ENCODE data around the gene FOSL2.

- TF ChIP-seq CTCF (IDR thresholded peaks at IDR 0.05) (no peak), RORB (CRISPR knock-in tag; IDR thresholded peaks at IDR 0.05) (no peak), ATF3 (CRISPR knock-in tag; conservative IDR thresholded peaks at IDR 0.05) (no peak), PREB (CRISPR knock-in tag; IDR thresholded peaks at IDR 0.05; ENCODE audit: borderline replicate concordance) (no peak), NR2C2 (CRISPR knock-in tag; IDR thresholded peaks at IDR 0.05) (no peak), SMAD4 (CRISPR knock-in tag; IDR thresholded peaks at IDR 0.05) (no peak)
Observed at GRCh38 chr2:28437918-28438317, 45.3 kb downstream of the FOSL2 start.
